GM21390 (cell line): ENCODE measurements around the gene GHDC.
"Not testable (repeated sequence)": the region's sequence is repeated elsewhere in the genome, so short reads cannot be mapped to it uniquely, and the experiment has no call there.

ENCODE experiments used
- ATAC-seq: cut with Tn5 transposase; IDR thresholded peaks from one replicate; pipeline ENCODE4 v1.9.1; 2021; ENCODE audit not compliant: unreplicated experiment

GHDC gene

GRCh38 chr17:42159796-42160530, 34.3 kb downstream of the GHDC start:
- ATAC-seq, result no peak

GRCh38 chr17:42155614-42156045, 38.7 kb downstream of the GHDC start:
- no peak for ATAC-seq

GRCh38 chr17:42153919-42154742, 40.2 kb downstream of the GHDC start:
- ATAC-seq, result no peak

- ATAC-seq, result no peak
These were observed 47.2 kb downstream of the GHDC start for GRCh38 chr17:42146911-42147607.

GRCh38 chr17:42143138-42143537, 51.2 kb downstream of the GHDC start:
- not testable (repeated sequence) for ATAC-seq

- ATAC-seq, result no peak
These were observed 51.9 kb downstream of the GHDC start for GRCh38 chr17:42142371-42142896.

- ATAC-seq, result no peak
These were observed 52.9 kb downstream of the GHDC start for GRCh38 chr17:42141382-42141781.

- not testable (repeated sequence) for ATAC-seq
These were observed 53.6 kb downstream of the GHDC start for GRCh38 chr17:42140690-42141089.
